OCI-LY3 (cell line): ENCODE data around the gene CDC14B.

Experiments
- EZH2phosphoT487 ChIP-seq: fragments of 200-600 bp; shearing (Covaris generic); IDR thresholded peaks from 2 replicates; pipeline ENCODE4 v1.6.1; 2018; ENCODE audit warnings: antibody characterized with exemption, mixed run types, low read depth
- TF ChIP-seq, protein P1 (sequence below): fragments of 200-600, 300-600 bp; sonication (generic); IDR thresholded peaks from 2 replicates; pipeline ENCODE4 v1.5.1; 2014; ENCODE audit warnings: antibody characterized with exemption, low read length, low read depth

DNA sequence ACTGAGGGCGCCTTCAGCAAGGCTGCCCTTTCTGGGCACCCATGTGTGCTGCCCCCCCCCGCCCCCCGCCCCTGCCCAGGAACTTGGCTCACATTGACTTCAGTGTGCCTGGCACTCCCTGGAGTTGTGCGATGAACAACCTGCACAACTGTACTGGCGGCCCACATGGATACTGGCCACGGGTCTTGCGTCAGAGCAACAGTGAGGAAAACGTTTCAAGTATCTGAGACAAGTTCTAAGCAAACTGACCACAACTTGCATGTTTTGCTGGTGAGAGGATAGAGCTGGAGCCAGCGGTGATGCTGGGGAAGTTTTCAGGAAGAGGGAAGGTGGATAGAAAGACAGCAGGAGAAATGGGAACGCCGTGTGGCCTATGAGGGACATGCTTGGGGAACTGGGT is 124.3 kb downstream of the CDC14B start:
- TF ChIP-seq, protein P1, sequence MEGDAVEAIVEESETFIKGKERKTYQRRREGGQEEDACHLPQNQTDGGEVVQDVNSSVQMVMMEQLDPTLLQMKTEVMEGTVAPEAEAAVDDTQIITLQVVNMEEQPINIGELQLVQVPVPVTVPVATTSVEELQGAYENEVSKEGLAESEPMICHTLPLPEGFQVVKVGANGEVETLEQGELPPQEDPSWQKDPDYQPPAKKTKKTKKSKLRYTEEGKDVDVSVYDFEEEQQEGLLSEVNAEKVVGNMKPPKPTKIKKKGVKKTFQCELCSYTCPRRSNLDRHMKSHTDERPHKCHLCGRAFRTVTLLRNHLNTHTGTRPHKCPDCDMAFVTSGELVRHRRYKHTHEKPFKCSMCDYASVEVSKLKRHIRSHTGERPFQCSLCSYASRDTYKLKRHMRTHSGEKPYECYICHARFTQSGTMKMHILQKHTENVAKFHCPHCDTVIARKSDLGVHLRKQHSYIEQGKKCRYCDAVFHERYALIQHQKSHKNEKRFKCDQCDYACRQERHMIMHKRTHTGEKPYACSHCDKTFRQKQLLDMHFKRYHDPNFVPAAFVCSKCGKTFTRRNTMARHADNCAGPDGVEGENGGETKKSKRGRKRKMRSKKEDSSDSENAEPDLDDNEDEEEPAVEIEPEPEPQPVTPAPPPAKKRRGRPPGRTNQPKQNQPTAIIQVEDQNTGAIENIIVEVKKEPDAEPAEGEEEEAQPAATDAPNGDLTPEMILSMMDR = no peak
- no peak for TF ChIP-seq EZH2phosphoT487
